RWPE1 (cell line): ENCODE results near the gene PPP1R15B.

ENCODE experiments used
- CTCF ChIA-PET: fragments of 350-600 bp; sonication (Branson Sonifier 250); formaldehyde crosslinking; extraction: SDS; loops from one replicate; lab custom pipeline; 2021; lab: Yijun Ruan, JAX
- POLR2A ChIA-PET: fragments of 400-600 bp; formaldehyde crosslinking; extraction: SDS; loops from one replicate; lab custom pipeline; 2020; ENCODE audit warnings: antibody characterized with exemption; ENCODE audit not compliant: low non-redundant PET; lab: Yijun Ruan, JAX
- DNase-seq: peaks from one replicate; pipeline ENCODE4 v3.0.0; 2012; ENCODE audit warnings: low spot score
- H3K27ac ChIP-seq: fragments of 450-650 bp; 2 replicates; pipeline ENCODE4 v1.5.1; 2017
- TF ChIP-seq, protein P1 (sequence below): fragments of 450-650 bp; conservative IDR thresholded peaks from 2 replicates; pipeline ENCODE4 v1.5.1; 2017; ENCODE audit warnings: low read depth, mild to moderate bottlenecking

PPP1R15B gene

DNA sequence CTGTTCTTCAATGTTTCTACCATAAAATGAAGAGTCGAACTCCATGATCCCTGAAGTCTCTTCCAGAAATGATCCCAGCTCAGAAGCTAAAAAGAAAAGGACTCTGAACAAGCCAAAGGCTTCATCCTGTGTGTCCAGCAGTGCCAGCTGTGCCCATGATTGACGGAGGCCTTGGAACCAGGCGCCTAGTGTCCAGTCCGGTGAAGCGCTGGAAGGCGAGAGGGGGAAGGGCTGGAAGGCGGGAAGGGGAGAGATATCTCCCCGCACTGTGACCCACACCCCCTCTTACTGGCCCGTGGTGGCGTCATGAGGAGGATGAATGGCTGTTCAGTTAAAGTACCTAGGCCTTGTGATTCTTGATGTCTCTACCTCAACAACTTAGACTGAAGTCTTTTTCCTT is 41.4 kb downstream of the PPP1R15B start:
- no peak overlapping the region for H3K27ac ChIP-seq
- ChIA-PET POLR2A (no interaction called here), CTCF (interaction anchor here (0.6 to 2.3 kb wide), 9 partner anchors 28 to 459 kb away, joined by 3 to 11 read pairs (median 3); no protein-coding TSS in a partner anchor)
- no peak for DNase-seq
- TF ChIP-seq, protein P1, sequence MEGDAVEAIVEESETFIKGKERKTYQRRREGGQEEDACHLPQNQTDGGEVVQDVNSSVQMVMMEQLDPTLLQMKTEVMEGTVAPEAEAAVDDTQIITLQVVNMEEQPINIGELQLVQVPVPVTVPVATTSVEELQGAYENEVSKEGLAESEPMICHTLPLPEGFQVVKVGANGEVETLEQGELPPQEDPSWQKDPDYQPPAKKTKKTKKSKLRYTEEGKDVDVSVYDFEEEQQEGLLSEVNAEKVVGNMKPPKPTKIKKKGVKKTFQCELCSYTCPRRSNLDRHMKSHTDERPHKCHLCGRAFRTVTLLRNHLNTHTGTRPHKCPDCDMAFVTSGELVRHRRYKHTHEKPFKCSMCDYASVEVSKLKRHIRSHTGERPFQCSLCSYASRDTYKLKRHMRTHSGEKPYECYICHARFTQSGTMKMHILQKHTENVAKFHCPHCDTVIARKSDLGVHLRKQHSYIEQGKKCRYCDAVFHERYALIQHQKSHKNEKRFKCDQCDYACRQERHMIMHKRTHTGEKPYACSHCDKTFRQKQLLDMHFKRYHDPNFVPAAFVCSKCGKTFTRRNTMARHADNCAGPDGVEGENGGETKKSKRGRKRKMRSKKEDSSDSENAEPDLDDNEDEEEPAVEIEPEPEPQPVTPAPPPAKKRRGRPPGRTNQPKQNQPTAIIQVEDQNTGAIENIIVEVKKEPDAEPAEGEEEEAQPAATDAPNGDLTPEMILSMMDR: no peak

DNA sequence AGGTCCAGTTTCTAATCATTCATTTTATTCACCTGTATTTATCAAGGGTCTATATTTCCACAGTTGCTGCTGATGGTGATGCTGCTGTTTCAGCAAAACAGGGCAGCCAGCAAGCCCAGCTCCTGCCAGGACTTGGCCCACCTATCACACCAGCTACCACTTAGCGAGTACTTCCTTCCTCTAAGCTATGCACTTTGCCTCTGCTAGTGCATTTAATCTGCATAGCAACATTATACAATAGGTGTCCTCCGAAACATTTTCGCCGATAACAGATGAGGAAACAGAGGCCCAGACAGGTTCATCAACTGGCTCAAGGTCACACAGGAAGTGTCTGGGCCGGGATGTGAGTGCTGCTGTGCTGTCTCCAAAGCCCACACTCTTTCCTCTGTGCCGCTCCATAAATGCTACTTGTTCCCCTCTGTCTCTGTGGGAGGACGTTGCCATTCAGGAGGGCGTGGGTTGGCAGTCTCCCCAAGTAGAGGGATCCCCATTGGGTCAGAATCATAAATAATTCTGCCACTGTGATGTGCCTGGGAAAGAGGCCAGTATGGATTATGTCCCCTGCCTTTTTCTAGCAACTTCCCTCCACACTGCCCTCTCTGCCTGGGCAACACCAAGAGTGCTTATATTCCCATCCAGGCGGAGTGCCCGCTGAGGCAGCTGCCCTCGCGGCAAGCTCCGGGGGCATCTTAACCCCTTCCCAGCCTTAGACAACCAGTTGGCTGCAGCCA is 42.5 kb downstream of the PPP1R15B start:
- TF ChIP-seq, protein P1: no peak
- ChIA-PET CTCF (interaction anchor here (0.7 to 2.3 kb wide), 9 partner anchors 30 to 778 kb away, joined by 3 to 11 read pairs (median 3); partner anchors contain the start of gene GOLT1A), POLR2A (no interaction called here)
- H3K27ac ChIP-seq: no peak overlapping the region
- no peak for DNase-seq

DNA sequence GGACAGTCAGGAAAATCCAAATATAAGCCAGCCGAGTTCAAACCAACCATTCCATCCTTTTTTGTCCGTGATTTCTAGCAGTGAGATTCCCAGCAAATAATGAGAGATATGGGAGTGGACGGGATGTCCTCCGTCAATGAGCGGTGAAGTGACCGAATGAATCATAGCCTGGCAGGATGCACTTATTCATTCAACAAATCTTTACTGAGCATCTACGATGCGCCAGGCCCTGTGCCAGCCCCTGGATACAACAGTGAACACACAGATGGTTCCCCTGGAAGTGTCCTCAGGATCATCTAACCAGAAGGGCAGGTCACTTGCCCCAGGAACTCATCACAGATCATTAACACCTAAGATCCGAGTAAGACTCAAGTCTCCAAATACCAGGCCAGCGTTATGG is 43.7 kb downstream of the PPP1R15B start:
- CTCF ChIA-PET: interaction anchor here (0.5 to 2.3 kb wide), 6 partner anchors 60 to 503 kb away, joined by 3 to 8 read pairs (median 4); no protein-coding TSS in a partner anchor
- TF ChIP-seq, protein P1: no peak
- no peak for DNase-seq
- no peak overlapping the region for H3K27ac ChIP-seq
- POLR2A ChIA-PET: no interaction called here

DNA sequence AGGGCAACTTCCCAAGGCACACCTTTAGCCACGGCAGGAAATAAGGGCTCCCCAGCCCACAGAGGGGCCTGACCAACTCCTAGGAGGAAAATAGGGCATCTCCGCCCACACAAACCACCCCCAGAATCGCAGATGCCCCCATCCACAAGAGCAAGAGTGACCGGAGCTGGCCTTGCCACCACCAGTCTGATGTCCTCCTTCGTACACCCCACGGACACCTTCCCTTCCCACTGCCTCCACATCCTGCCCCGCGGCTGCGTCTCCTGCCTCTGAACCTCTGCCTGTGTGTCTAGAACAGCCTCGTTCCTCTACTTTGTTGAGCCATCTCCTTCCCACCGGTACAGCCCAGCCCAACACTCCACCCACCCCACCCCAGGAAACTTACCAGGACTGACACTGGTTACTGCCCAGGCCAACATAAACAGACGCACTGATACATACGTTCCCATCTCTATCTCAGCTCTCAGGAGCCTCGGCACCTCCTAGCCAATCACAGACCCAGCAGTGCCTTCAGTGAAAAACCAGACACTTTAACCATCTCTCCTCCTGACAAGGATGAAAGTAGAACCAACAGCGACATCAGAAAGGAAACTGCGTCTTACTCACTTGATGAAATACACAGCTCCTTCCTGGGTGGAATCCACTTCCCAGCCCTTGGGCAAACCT is 44.3 kb downstream of the PPP1R15B start:
- TF ChIP-seq, protein P1: no peak
- ChIA-PET POLR2A (interaction anchor here (0.6 kb wide), 1 partner anchor 276 kb away, joined by 3 read pairs; no protein-coding TSS in a partner anchor), CTCF (interaction anchor here (0.5 to 1.4 kb wide), 13 partner anchors 9 to 502 kb away, joined by 3 to 5 read pairs (median 4); no protein-coding TSS in a partner anchor)

DNA sequence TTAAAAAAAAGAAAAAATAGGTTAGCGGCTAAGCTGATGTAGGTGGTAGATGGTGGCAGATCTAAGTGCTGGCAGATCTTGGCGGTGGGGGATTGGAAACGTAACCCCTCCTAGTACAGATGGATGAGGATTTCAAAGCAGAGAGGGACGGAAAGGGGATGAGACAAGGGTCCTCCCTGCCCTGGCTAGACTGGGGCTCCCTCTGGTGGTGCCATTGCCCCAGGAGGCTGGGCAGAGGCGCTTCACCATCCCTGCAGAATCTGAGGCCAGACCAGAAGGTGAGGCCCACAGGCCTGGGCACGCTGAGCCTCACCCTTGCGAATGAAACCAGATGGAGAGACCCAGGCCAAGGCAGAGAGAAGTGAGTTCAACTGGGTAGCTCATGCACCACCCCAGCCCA is 44.9 kb downstream of the PPP1R15B start:
- ChIA-PET CTCF (interaction anchor here (0.6 to 1.4 kb wide), 14 partner anchors 10 to 502 kb away, joined by 3 to 6 read pairs (median 4); no protein-coding TSS in a partner anchor), POLR2A (no interaction called here)
- no peak for DNase-seq

More for the DNA sequence above, 44.3 kb downstream of the PPP1R15B start:
- H3K27ac ChIP-seq: no peak overlapping the region
- DNase-seq: no peak

More for the DNA sequence above, 44.9 kb downstream of the PPP1R15B start:
- TF ChIP-seq, protein P1: no peak
- no peak overlapping the region for H3K27ac ChIP-seq
